K562 (cell line): Measurements from ENCODE around the gene ICAM3. TPM values are rescaled to one million over a fixed set of nuclear protein-coding genes. Genes with fewer than 3 reads are reported as not detected.
A peak's percentile ranks its signal among the peaks of the same experiment; 100 is the strongest.

ENCODE experiments used
- EP300 ChIP-seq: IDR thresholded peaks from 2 replicates; pipeline ENCODE4 v1.6.1; 2012; ENCODE audit warnings: low read length, improper control_type of control experiment
- MEF2D ChIP-seq: conservative IDR thresholded peaks from 2 replicates; pipeline ENCODE4 v1.6.1; 2016; ENCODE audit warnings: low read depth, missing genetic modification characterization, missing compliant biosample characterization
- NR2F6 ChIP-seq: fragments of 450-650 bp; formaldehyde crosslinking; IDR thresholded peaks from 2 replicates; pipeline ENCODE4 v1.4.0; 2020; ENCODE audit warnings: mild to moderate bottlenecking
- PRMT5 ChIP-seq: sonication (generic); formaldehyde crosslinking; IDR thresholded peaks from 2 replicates; pipeline ENCODE4 v1.5.0; 2020; ENCODE audit warnings: missing genetic modification reagents
- TAF1 ChIP-seq: IDR thresholded peaks from 2 replicates; pipeline ENCODE4 v1.6.1; 2011; ENCODE audit warnings: mild to moderate bottlenecking, low read length, moderate library complexity; ENCODE audit not compliant: insufficient read depth, control insufficient read depth, severe bottlenecking; ENCODE audit errors: extremely low read depth
- TBP ChIP-seq: optimal IDR thresholded peaks from 2 replicates; pipeline ENCODE3; 2011; ENCODE audit warnings: low read depth, low read length, improper control_type of control experiment
- polyA plus RNA-seq, 8 experiments: library from polyadenylated mRNA; depleted of rRNA in 4 of 8; stranded (reverse) in 5 of 8; unstranded in 3 of 8; fragments of >200 nt; fragmentation: Nextera tagmentation in 2 of 8; fragmentation: Illumina TruSeq in 1 of 8; extraction: Ambion mirVana in 2 of 8; extraction: Trizol in 1 of 8; gene quantifications; 2 replicates each; pipeline versions ENCODE4 v1.2.1 to v1.2.3, GENCODE V29; 2011 to 2014; ENCODE audit warnings: inconsistent platforms in 1 of 8, missing spikeins in 1 of 8
- total RNA-seq, 7 experiments: library from RNA; depleted of rRNA in 6 of 7; stranded (reverse); fragments of >200 nt in 6 of 7; fragmentation: Illumina TruSeq in 2 of 7; extraction: Trizol in 2 of 7; gene quantifications; 2 replicates each; pipeline versions ENCODE4 v1.2.1 to v1.2.3, GENCODE V29; 2011 to 2021; ENCODE audit warnings: low replicate concordance in 1 of 7
- TF ChIP-seq, protein P1 (sequence below): fragments of 450-650 bp; IDR thresholded peaks from 2 replicates; pipeline ENCODE4 v1.6.1; 2016; ENCODE audit warnings: low read depth
- TF ChIP-seq, protein P2 (sequence below), 2 experiments: fragments of 450-650 bp; formaldehyde crosslinking in 1 of 2; IDR thresholded peaks; 2 replicates each; pipeline versions ENCODE4 v1.4.0 to v1.6.1; 2014 to 2020; ENCODE audit warnings: mild to moderate bottlenecking in 2 of 2, borderline replicate concordance in 1 of 2, low read depth in 1 of 2
- TF ChIP-seq, protein P3 (sequence below): sonication (generic); formaldehyde crosslinking; IDR thresholded peaks from 2 replicates; pipeline ENCODE4 v1.9.0; 2022; ENCODE audit warnings: mild to moderate bottlenecking, missing genetic modification reagents

Gene ICAM3
- total and polyA plus RNA-seq, 9 of the 15 experiments (the other 6 are each of a cell fraction or from before 2014, with no cell fraction given) = 6.5 to 39.5 (median 24.2) TPM

DNA sequence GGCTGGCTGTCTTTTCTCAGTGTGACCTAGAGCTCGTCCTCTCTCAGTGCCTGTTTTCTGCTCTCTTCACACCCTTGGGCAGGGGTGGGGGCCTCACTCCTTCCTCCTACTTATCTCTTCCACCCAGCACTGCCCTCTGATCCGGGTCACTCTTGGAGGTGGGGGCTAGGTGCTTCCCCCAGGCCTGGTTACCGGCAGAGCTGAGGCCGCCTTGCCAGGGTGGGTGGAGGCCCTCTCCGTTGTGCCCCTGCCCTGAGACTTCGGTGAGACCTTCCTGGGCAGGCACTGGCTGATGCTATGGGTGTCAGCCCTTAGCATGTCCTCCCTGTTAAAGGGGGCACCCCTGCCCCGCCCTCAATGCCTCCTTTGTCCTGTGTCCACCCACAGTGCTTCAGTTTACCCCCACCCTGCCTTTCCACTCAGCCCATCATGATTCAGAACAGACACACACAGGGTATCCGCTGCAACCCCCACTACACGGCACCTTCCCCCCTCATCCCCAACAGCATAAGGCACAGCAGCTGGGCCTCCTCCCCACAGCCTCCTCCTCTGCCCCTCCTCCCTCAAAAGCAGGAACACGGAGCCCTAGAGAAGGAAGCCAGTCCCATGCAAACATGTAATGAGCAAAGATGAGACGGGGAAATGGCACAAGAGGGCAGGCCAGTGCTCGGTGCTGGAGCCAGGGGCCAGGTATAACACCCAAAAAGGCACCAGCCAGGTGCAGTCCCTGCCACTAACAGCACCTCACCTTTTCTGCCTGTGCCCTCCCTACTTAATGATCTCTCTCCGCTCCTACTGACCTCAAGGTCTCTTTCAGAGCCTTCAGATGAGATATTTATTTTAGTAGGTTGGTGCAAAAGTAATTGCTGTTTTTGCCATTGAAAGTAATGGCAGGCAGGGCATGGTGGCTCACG, 39.6 kb downstream of the ICAM3 start (continued):
- TF ChIP-seq NR2F6 (CRISPR knock-in tag) = no peak
- peak; percentile 89 for TF ChIP-seq EP300
- peak; percentile 48 for TF ChIP-seq TAF1
- TF ChIP-seq PRMT5 (CRISPR knock-in tag) = no peak
- TF ChIP-seq, protein P1, sequence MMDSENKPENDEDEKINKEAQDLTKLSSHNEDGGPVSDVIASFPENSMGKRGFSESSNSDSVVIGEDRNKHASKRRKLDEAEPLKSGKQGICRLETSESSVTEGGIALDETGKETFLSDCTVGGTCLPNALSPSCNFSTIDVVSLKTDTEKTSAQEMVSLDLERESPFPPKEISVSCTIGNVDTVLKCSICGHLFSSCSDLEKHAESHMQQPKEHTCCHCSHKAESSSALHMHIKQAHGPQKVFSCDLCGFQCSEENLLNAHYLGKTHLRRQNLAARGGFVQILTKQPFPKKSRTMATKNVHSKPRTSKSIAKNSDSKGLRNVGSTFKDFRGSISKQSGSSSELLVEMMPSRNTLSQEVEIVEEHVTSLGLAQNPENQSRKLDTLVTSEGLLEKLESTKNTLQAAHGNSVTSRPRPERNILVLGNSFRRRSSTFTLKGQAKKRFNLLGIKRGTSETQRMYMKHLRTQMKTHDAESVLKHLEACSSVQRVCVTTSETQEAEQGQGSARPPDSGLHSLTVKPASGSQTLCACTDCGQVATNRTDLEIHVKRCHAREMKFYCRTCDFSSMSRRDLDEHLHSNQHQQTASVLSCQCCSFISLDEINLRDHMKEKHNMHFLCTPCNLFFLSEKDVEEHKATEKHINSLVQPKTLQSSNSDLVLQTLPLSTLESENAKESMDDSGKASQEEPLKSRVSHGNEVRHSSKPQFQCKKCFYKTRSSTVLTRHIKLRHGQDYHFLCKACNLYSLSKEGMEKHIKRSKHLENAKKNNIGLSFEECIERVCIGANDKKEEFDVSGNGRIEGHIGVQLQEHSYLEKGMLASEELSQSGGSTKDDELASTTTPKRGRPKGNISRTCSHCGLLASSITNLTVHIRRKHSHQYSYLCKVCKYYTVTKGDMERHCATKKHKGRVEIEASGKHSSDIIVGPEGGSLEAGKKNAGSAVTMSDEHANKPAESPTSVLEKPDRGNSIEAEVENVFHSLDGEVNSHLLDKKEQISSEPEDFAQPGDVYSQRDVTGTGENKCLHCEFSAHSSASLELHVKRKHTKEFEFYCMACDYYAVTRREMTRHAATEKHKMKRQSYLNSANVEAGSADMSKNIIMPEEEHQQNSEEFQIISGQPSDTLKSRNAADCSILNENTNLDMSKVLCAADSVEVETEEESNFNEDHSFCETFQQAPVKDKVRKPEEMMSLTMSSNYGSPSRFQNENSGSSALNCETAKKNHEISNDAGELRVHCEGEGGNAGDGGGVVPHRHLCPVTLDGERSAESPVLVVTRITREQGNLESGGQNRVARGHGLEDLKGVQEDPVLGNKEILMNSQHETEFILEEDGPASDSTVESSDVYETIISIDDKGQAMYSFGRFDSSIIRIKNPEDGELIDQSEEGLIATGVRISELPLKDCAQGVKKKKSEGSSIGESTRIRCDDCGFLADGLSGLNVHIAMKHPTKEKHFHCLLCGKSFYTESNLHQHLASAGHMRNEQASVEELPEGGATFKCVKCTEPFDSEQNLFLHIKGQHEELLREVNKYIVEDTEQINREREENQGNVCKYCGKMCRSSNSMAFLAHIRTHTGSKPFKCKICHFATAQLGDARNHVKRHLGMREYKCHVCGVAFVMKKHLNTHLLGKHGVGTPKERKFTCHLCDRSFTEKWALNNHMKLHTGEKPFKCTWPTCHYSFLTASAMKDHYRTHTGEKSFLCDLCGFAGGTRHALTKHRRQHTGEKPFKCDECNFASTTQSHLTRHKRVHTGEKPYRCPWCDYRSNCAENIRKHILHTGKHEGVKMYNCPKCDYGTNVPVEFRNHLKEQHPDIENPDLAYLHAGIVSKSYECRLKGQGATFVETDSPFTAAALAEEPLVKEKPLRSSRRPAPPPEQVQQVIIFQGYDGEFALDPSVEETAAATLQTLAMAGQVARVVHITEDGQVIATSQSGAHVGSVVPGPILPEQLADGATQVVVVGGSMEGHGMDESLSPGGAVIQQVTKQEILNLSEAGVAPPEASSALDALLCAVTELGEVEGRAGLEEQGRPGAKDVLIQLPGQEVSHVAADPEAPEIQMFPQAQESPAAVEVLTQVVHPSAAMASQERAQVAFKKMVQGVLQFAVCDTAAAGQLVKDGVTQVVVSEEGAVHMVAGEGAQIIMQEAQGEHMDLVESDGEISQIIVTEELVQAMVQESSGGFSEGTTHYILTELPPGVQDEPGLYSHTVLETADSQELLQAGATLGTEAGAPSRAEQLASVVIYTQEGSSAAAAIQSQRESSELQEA = no peak
- TF ChIP-seq, protein P2, sequence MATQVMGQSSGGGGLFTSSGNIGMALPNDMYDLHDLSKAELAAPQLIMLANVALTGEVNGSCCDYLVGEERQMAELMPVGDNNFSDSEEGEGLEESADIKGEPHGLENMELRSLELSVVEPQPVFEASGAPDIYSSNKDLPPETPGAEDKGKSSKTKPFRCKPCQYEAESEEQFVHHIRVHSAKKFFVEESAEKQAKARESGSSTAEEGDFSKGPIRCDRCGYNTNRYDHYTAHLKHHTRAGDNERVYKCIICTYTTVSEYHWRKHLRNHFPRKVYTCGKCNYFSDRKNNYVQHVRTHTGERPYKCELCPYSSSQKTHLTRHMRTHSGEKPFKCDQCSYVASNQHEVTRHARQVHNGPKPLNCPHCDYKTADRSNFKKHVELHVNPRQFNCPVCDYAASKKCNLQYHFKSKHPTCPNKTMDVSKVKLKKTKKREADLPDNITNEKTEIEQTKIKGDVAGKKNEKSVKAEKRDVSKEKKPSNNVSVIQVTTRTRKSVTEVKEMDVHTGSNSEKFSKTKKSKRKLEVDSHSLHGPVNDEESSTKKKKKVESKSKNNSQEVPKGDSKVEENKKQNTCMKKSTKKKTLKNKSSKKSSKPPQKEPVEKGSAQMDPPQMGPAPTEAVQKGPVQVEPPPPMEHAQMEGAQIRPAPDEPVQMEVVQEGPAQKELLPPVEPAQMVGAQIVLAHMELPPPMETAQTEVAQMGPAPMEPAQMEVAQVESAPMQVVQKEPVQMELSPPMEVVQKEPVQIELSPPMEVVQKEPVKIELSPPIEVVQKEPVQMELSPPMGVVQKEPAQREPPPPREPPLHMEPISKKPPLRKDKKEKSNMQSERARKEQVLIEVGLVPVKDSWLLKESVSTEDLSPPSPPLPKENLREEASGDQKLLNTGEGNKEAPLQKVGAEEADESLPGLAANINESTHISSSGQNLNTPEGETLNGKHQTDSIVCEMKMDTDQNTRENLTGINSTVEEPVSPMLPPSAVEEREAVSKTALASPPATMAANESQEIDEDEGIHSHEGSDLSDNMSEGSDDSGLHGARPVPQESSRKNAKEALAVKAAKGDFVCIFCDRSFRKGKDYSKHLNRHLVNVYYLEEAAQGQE (IDR thresholded peaks at IDR 0.05; ENCODE audit: borderline replicate concordance) = no peak
- TF ChIP-seq, protein P2 (CRISPR knock-in tag; IDR thresholded peaks at IDR 0.05; ENCODE audit: low read depth) = 0 out of 2 replicates have a peak, but pooled peaks have one; percentile 35
- TF ChIP-seq TBP = peak; percentile 53
- TF ChIP-seq MEF2D = 0 out of 2 replicates have a peak, but pooled peaks have one; percentile 28
- TF ChIP-seq, protein P3, sequence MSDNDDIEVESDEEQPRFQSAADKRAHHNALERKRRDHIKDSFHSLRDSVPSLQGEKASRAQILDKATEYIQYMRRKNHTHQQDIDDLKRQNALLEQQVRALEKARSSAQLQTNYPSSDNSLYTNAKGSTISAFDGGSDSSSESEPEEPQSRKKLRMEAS (CRISPR knock-in tag) = peak; percentile 60; the same call in 1 of the 2 replicates
